ENCODE results near the gene UCN3.
"Not testable (repeated sequence)": the region's sequence is repeated elsewhere in the genome, so short reads cannot be mapped to it uniquely, and the experiment has no call there.

UCN3 gene

GRCh38 chr10:5410787-5411186 is 46.0 kb downstream of the UCN3 start:
- not testable (repeated sequence) for DNase-seq

- DNase-seq: no peak
Observed at GRCh38 chr10:5411941-5412276, 47.1 kb downstream of the UCN3 start.

- peak; percentile 83 to 87 for DNase-seq
Observed at GRCh38 chr10:5412277-5412941, 47.6 kb downstream of the UCN3 start, which contains the start of gene NET1. Gene NET1 (plus strand): TSS chr10:5412557. CDS start chr10:5412693, 136 bp downstream.

- peak; percentile 21 for DNase-seq
Observed at GRCh38 chr10:5413012-5413938, 48.5 kb downstream of the UCN3 start.

- DNase-seq: no peak
Observed at GRCh38 chr10:5416981-5417380, 52.2 kb downstream of the UCN3 start.

- DNase-seq: no peak
Observed at GRCh38 chr10:5418584-5418983, 53.8 kb downstream of the UCN3 start.

GRCh38 chr10:5419466-5420094 is 54.8 kb downstream of the UCN3 start:
- DNase-seq: no peak

GRCh38 chr10:5423771-5424170 is 59.0 kb downstream of the UCN3 start:
- no peak for DNase-seq

Data from activated T-cell treated with anti-CD3 and anti-CD28 coated beads, Interleukin-2, amount 50 U/mL, for 48 hours (primary cell).